ENCODE data around the gene RBMS2. TPM values are rescaled to one million over a fixed set of nuclear protein-coding genes. Genes with fewer than 3 reads are reported as not detected.

Gene RBMS2
- total and polyA plus RNA-seq, 9 of the 15 experiments (the other 6 are each of a cell fraction or from before 2014, with no cell fraction given) = 0.08 to 10.5 (median 0.31) TPM

GRCh38 chr12:56632701-56633467, 111.3 kb downstream of the RBMS2 start (continued):
- TF ChIP-seq EP300 (IDR thresholded peaks at IDR 0.05; ENCODE audit: low read length) (no peak), SAP30 (IDR thresholded peaks at IDR 0.05; ENCODE audit: borderline replicate concordance, insufficient read depth, low read depth, low read length, poor library complexity, severe bottlenecking) (peak; percentile 16), ZBTB7A (IDR thresholded peaks at IDR 0.05; ENCODE audit: borderline replicate concordance, control insufficient read depth, low read depth, low read length) (no peak), FOXA1 (IDR thresholded peaks at IDR 0.05; ENCODE audit: borderline replicate concordance) (no peak), SOX6 (IDR thresholded peaks at IDR 0.05) (no peak), NR2C2 (CRISPR knock-in tag; IDR thresholded peaks at IDR 0.05) (no peak), NR2C2 (tag; IDR thresholded peaks at IDR 0.05) (peak; percentile 2; the same call in 1 of the 2 replicates), MYC (IDR thresholded peaks at IDR 0.05; ENCODE audit: low read depth, low read length) (no peak), MYC (CRISPR knock-in tag; IDR thresholded peaks at IDR 0.05; ENCODE audit: borderline replicate concordance, low read depth) (no peak), KHSRP (IDR thresholded peaks at IDR 0.05) (no peak), EHMT2 (IDR thresholded peaks at IDR 0.05) (no peak), FOXP1 (CRISPR knock-in tag; IDR thresholded peaks at IDR 0.05) (no peak), TCFL5 (CRISPR knock-in tag; conservative IDR thresholded peaks at IDR 0.05) (no peak)
- TF ChIP-seq, protein P1, sequence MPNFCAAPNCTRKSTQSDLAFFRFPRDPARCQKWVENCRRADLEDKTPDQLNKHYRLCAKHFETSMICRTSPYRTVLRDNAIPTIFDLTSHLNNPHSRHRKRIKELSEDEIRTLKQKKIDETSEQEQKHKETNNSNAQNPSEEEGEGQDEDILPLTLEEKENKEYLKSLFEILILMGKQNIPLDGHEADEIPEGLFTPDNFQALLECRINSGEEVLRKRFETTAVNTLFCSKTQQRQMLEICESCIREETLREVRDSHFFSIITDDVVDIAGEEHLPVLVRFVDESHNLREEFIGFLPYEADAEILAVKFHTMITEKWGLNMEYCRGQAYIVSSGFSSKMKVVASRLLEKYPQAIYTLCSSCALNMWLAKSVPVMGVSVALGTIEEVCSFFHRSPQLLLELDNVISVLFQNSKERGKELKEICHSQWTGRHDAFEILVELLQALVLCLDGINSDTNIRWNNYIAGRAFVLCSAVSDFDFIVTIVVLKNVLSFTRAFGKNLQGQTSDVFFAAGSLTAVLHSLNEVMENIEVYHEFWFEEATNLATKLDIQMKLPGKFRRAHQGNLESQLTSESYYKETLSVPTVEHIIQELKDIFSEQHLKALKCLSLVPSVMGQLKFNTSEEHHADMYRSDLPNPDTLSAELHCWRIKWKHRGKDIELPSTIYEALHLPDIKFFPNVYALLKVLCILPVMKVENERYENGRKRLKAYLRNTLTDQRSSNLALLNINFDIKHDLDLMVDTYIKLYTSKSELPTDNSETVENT (CRISPR knock-in tag; IDR thresholded peaks at IDR 0.05) = no peak
- TF ChIP-seq, protein P2, sequence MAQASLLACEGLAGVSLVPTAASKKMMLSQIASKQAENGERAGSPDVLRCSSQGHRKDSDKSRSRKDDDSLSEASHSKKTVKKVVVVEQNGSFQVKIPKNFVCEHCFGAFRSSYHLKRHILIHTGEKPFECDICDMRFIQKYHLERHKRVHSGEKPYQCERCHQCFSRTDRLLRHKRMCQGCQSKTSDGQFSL (CRISPR knock-in tag; IDR thresholded peaks at IDR 0.05) = 0 out of 2 replicates have a peak, but pooled peaks have one; percentile 22
- TF ChIP-seq, protein P2 (tag; IDR thresholded peaks at IDR 0.05) = no peak

Measured in K562 (cell line).